ENCODE measurements around the gene MMP13.

GRCh38 chr11:102933627-102934026 is 21.9 kb downstream of the MMP13 start:
- TF ChIP-seq CTCF (IDR thresholded peaks at IDR 0.05), result no peak
- no peak for TF ChIP-seq POLR2A (IDR thresholded peaks at IDR 0.05)

Data from esophagus squamous epithelium (tissue), 4 donors.